Left kidney (tissue), 2 donors: Measurements from ENCODE around the gene ENOX1. TPM values are rescaled to one million over a fixed set of nuclear protein-coding genes. Genes with fewer than 3 reads are reported as not detected.
A peak's percentile ranks its signal among the peaks of the same experiment; 100 is the strongest.

ENCODE experiments used
- DNase-seq: peaks from one replicate; pipeline ENCODE4 v3.0.0-alpha.2; 2013
- polyA plus RNA-seq: library from polyadenylated mRNA; unstranded; fragments of 120-200 nt; gene quantifications from one replicate; pipeline ENCODE4 v1.2.1, GENCODE V29; 2013; ENCODE audit not compliant: insufficient read length

The ENOX1 gene
- polyA plus RNA-seq, 1 donor, result 8.8 TPM

DNA sequence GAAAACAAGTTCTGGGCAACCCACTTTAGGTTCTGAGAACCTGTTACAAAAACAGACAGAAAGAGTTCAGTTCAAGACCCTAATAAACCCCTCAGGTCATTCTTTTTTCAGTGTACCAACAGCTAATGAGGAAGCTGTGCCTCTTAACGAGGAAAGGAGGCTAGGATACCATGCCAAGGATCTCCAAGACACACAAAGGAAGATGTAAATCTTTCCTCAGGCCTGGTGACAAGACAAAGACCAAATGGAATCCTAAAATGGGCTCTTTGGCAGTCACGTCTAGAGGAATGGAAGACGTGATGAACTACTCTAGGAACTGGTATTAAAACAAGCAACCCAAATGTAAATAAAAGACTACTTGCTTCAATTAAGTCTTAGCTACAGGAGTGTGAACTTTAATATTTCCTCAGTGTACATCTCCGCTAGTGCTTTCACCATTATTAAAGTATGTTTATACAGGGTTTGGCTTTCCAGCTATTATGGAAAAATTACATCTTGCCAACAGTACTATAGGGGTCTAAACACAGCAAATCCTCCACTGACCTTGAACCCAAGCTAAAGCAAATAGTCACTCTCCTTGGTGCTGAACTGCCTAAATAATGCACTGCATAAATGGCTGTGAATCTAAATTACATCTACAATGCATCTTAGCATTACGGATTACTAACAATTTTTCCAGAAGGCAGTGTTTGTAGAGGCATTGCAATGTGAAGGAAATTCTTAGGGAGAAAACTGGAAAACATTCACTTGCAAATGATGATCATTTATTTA, 42.3 kb downstream of the ENOX1 start:
- peak; percentile 39 for DNase-seq

DNA sequence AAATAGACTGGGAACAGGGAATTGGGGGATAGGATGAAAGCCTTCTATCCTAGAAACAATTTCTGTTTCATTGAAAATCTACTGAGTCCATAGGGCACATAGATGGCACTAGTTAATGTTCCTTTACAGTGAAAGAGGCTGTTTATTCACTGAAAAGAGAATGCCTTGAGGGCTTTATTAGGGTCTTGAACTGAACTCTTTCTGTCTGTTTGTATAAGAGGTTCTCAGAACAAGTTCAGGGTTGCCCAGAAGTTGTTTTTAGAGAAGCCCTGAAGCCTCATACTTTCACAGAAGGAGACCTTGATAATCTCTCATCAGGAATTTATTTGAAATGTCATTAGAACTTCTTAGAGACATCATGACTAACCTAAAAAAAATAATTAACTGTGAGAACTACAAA, 43.9 kb downstream of the ENOX1 start:
- DNase-seq, result no peak

DNA sequence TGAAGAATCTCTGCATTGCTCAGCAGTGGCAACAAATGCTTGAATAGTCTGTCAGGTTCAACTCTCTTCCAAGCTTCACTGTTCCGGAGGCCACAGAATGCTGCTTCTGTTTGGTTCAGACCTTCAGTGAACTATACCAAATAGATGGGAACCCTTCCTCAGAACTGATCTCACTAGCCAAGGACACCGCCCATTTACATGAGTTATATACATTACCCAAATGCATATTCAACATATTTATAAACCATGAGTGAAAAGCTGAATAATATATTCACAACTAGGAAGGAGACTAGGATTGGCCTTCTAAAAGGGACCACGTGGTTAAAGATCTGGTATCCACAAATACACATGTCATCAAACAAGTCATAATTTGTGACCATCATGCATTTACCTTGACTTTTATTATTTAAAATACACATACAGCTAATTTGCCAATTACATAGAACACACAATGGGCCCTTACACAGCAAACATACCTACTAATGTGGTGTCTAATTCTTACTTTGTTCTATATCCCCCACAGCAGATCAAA, 49.3 kb downstream of the ENOX1 start:
- DNase-seq, result no peak

DNA sequence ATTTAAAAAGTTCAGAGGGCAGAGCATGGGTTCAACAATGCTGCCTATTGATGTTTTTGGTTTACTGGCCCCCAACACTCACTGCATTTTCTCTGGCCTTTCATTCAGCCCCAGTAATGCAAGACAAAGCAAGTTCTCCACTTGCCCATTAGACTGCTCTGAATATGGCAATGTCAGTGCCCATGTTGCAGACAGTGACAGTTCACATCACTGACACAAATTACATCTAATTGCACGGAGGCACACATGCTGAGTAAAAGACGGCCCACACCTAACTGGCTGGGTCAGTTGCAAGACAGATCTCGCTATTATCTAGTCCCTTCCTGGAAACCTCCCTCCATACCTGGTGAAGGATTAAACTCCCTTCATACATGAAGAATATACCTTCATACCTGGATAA, 54.0 kb downstream of the ENOX1 start:
- DNase-seq, result no peak

DNA sequence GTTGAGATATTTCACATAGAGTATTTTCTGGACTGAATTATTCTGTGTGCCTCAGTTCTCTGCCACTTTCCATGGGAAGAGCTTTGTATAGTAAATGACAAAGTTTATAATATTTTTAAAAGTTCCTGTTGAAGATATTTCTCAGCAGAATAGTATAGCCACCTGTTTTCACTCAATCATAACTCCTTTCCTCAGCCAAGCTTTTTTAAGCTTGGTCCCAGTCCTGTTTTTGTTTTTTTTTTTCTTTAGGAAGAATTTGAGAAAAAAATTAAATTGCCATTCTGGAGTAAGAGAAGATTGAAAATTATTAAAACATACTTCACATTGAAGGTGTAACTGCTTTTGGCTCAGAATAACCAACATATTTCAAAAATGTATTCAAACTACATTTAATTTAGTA, 55.5 kb downstream of the ENOX1 start:
- DNase-seq, result no peak

DNA sequence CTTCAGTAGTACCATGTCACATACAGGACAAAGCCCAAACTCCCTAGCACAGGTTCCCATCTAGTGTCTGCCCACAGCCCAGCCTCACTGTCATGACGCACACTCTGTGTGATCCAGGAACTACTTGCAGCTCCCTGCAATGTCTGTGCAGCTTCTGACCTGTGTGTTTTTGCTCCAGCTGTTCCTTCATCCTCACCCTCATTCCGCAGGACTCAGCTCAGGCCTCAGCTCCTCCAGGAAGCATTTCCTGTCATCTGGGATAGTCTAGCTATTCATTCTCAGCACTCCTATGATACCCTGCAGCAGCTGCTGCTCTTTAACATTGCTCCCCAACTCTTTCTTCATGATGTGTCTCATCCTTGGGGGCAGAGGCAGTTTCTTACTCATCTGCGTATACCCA, 56.1 kb downstream of the ENOX1 start:
- DNase-seq, result no peak

DNA sequence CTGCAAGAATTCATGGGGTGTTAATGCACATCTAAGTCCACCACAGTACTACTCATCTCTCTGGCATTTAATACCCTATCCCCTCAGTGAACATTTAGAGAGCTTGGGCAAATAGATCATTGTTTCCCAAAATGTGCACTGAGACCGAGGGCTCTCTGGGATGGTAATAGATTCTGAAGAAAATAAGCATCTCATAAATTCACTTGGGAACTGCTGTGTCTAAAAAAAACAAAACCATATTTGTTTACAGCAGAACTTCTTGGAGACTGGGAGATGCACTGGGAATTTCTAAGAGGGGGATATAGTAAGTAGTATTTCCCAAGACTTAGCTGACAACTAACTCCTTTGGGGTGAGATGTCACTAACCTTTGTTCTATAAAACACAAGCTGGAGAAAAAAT, 58.4 kb downstream of the ENOX1 start:
- DNase-seq, result no peak

DNA sequence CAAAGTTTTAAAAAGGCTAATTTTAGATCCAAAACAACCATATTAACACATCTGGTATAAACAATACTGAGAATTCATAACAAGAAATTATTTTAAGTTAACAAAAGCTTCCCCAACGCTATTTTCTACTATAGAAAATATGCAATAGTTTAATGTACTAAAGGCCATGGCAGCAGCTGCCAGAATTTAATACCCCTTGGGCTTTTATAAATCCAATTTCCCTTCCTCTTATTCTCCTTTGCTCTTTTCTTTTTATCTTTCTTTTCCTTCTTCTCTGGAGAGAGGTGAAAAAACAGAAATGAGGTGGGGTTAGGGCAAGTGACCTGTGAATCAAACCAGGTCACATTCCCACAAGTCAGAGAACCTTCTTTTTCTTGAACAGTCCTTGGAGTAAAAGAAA, 58.9 kb downstream of the ENOX1 start:
- DNase-seq, result no peak

DNA sequence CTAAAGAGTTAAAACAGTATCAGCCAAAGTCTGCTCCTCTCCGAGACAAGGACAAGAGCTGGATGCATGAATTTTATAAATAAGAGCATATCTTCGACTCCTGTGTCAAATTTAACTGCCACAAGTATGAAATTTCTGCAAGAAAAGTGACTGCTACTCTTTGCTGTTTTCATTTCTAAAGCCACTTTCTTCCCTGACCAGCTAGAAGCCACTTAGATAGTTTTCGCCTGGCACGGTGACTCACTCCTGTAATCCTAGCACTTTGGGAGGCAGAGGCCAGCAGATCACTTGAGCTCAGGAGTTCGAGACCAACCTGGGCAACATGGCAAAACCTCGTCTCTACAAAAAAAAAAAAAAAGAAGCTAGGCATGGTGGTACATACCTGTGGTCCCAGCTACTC, 61.3 kb downstream of the ENOX1 start:
- DNase-seq, result no peak

DNA sequence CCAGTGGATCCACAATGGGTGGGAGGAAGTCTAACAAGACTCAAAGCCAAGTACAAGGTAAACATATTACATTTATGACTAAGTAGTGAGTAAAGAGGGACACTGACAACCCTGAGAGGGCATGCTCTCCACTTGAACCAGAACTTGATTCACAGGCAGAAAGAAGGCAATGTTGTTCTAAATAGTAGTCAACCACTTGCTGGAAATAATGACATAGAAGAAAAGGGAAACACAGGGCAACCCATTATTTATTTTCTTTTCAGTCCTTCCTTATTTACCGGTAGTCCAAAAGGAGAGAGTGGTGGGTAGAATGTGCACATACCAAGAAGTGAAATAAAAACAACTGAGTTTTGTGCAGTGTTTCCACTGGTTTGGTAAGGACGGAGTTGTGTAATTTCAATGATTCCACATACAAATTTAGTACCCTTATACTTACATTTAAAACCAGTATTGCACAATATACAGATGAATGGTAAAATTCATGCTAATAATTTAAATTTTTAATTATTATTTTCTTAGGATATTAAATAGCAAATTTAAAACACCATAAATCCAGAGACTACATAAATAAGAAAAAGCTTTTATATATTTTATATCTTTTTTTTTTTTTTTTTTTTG, 65.9 kb downstream of the ENOX1 start:
- no peak for DNase-seq

DNA sequence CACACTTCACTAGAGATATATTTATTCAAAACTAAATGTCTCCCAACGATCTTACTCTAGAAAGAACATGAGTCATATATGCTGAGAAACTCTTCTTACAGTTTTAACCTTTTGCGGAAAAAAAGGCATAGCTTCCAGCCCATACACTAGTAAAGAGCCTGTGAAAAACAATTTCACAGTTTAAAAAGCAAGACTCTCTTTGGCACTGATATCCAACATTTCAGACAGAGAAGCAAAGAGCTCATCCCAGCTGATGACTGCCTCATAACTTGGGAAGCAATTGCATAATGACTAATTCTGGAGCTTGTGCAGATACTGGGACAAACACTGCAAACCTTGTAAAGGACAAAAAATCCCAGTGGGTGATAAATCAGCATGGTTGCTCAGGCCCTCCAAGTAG, 88.0 kb downstream of the ENOX1 start:
- DNase-seq, result no peak

DNA sequence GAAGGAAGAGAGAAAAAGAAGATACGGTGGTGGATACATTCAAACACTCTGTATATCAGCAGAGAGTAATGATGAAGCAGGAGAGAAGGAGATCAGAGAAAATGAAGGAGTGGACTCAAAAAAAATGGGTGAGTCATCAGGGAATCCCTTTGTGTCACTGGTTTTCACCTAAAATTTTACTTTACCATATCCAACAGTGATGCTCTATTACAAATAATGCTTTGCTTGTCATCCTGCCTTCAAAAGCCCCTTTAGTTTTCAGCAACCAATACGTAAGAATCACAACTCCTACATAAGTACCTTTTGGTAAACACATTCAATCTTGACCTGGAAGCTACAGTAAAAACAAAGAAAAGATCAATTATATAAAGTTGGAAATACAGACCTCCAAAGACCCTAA, 88.8 kb downstream of the ENOX1 start:
- DNase-seq, result no peak

DNA sequence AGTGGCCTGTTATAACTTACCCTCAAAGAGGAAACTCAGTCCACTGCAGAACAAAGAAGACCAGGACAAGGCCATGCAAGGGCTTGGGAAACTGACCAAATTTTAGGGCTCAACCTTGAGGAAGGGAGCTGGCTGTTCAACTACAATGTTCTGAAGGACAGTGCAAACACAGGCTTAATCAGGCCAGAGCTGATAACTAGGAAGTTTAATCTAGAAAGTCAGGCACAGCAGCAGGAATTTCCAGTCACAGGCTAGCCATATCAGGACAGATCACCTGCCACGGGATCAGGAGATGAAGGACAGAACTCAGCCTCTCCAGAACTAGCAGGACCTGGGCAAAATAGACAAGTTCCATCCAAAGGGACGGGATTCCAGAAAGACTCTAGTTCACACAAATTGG, 89.4 kb downstream of the ENOX1 start:
- no peak for DNase-seq

DNA sequence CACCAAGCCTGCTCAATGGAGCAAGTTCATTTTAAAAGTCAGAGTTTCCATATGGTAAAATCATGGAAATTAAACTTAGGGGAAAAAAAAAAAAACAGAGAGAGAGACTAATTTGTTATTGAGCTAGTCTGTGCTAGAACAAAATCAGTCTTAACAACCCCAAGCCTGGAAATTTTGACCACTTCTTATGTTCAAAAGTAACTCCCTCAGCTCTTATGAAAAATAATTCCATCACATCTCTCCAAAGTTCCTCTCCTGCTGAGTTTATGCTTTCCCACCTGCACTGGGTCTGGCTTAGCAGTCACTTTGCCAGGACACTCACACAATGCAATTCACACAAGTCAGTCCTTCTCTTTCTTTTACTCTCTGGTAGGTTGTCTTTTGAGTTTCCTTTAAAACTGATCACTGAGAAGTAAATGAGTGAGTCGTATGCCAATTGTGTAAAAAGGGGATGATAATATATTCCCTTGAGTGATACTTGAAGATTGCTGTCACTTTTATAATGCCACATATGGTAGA, 92.6 kb downstream of the ENOX1 start:
- no peak for DNase-seq

DNA sequence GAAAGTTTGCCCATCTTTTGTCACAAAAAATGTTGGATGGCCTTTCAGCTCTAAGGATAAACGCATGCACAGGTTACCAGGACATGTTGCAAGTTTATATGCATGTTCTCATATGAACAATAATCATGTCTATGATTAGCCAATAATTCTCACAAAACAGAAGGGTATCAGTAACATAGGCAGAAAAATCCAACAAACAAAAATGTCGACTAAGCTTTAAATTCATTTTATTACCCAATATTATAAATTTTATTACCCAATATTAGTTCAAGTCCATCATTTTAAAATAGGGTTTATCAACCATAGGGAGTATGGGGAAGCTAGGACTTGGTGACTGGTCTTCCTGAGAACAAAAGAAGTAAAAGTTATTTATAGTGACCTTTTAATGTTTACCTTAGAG, 93.1 kb downstream of the ENOX1 start:
- no peak for DNase-seq

DNA sequence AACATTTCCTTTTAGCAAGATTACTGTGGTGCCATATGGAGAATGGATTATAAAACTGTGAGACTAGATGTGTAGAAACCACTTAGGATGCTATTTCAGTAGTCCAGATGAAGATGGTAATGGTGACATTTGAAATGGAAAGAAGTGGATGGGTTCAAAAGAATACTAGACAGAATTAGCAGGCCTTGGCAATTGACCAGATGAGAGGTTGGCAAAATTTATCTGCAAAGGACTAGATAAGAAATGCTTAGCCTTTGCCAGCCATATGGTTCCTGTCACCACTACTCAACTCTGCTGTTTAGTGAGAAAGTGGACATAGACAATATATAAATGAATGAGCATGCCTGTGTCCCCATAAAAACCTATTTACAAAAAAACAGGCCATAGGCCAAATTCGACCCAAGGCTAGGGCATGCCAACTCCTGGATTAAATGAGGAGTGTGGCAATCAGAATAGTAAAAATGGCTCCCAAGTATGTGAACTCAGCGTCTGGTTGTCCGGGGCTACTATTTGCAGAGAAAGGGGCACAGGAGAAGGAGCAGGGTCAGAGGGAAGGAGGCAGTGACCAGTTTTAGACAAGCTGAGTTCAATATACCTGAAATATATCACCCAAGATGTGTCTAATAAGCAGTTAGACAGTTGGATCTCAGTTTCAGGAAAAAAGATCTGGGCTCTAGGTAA, 98.4 kb downstream of the ENOX1 start:
- DNase-seq, result no peak

DNA sequence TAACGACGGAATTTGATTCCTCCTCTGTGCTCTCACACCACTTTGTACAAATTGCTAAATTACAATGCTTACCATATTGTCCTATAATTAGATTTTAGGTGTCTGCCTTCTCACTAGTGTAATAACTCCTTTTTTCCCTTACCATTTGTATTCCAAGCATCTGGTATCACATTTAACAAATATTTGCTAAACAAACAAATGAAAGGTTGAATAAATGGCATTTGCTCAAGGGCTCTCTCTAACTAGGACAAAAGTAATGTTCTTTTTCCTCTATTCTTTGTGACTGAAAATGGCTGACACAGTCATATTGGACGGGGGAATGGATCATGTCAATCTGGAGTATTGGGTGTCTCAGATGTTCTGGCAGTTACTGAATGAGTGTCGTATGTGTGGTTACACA, 99.7 kb downstream of the ENOX1 start:
- DNase-seq, result no peak

DNA sequence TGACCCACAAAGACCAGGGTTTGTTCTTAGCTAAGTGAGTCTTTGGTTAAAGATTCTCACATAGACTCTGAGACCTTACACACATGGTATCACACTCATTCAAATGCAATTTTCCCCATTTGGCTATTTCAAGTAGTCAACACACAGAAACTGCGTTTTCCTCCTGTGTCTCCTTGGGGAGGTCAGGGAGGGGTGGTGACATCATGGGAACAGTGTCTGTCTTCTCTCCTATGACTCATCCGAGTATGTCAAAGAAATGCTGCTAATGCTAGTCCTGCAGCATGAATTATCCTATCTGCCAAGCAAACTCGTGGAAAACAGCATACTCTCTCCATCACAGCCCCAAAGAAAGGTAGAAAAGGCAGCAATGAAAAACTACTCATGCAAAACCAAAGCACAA, 100.2 kb downstream of the ENOX1 start:
- DNase-seq, result no peak

DNA sequence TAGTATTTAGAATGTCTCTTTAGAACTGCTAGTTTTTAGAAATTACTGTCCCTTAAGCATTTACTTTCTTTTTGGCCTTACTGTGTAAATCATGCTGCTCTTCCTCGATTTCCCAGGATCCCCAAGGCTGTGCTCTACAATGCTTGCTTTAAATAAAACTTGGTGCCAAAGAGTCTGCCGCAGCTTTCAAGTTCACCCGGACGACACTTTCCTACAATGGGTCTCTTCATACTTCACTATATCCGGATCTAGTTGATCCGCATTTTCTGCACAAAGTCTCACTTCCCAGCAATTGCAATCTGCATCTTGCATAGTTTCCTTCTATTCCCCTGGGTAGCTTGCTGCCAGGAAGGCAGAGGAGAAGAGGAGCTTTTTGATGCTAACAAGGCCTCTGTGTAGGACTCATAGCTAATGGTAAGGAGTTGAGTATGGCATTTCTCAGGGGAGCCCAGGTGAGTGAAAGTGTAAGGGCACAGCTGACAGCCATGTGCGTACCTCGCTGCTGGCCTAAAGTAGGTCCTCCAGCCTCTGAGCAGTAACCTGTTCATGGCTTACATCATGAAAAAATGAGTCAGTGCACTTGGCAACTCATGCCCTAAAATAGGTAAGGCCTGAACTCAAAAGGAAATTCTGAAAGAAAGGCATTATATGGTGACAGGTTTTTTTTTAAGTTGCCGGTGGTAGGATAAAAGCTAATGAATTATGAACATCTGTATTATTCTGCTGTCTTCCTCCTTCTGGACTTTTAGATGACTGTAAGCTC, 101.6 kb downstream of the ENOX1 start:
- no peak for DNase-seq

DNA sequence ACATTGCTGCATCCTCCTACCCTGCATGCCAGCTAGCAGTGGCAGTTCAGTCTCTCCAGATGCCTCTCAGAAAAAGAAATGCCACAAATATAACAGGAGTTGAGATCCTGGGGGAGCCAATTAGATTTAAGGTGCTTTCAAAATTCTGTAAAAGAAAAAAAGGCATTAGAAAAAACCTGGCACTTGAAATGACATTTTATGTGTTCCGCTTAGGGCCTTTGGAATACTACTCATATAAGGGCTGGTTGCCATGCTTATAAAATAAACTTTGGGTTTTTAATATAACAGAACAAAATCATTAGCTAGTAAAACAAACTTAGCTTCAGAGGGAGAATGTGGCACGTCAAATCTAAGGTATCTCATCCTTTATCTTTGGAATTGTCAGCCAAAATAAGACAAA, 104.1 kb downstream of the ENOX1 start:
- DNase-seq, result no peak

DNA sequence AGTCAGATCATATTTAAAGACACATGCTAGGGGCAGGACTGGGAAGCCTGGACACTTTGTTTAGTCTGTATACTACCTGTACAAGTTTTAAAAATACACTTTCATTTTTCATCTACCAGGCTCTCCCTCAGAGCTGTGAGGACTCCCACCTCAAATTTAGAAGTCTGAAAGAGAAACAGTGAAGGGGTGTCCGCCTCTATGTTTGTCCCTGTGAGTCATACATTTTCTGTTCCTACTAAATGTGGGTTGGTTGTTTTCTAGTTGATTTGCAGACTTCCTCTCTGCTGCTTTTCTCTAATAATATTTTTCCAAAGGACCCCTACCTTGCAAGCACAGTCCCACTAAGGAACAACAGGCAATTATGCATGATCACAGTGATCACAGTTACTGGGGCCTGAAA, 110.5 kb downstream of the ENOX1 start:
- no peak for DNase-seq

DNA sequence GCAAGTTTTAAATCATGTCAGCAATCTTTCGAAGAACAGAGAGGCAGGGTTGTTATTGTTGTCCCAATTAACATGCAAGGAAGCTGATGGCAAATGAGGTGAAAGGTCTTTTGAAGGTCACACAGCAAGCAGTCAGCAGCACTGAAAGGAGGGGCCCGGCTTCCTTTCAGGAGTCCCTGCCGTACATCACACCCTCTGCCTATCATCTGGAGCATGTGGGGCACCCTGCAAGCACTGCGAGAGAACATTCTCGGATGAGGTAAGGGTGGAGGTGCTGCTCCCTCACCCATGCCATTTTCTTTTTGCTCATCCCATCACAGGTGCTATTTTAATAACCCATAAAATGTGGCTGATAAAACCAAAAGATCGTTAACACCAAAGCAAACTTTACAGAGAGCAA, 111.2 kb downstream of the ENOX1 start:
- no peak for DNase-seq
